HG03139 (cell line): Measurements from ENCODE around the gene LRPAP1.

Experiments
- ATAC-seq: cut with Tn5 transposase; IDR thresholded peaks from one replicate; pipeline ENCODE4 v1.9.1; 2021; ENCODE audit not compliant: unreplicated experiment

The LRPAP1 gene

DNA sequence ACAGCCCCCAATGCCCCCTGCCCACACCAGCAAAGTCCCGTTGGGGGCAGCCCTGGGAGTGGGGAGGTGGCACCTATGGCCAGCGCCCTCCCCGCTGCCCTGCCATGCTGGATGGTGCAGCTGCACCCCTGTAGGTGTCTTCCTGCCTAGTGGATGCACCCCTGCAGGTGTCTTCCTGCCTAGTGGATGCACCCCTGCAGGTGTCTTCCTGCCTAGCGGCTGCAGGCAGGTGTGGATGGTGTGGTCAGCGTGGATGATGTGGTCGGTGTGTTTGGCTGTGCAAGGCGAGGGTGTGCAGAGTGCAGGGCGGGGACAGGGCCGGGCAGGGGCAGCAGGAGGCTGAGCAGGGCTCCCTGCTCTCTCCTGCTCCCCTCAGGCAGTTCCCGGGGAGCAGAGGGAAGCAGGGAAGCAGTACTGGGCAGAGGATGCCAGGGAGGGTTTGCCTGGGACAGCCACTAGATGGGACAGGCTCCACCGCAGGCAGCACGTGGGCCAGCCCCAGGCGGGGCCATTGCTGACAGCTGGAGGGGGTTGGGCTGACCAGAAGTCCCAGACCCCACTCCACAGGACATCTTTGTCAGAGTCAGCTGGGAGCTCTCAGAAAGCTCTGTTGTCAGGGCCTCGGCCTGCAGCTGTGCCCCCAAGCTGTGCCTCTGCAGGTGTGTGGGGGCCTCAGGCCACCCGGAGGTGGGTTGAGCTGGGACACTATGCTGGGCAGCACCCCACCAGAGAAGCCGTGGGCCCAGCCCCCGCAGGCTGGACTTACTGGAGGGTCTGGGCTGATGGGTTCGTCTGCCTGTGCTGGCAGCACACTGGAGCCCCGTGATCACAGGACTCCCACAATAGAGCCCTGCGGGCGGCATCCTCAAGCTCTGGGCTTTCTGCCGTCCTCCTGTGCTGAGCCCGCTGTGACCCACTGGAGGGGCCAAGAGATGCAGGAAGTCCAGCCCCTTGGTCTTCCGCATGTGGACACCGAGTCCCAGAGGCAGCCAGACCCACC, 45.4 kb downstream of the LRPAP1 start:
- ATAC-seq, result no peak

DNA sequence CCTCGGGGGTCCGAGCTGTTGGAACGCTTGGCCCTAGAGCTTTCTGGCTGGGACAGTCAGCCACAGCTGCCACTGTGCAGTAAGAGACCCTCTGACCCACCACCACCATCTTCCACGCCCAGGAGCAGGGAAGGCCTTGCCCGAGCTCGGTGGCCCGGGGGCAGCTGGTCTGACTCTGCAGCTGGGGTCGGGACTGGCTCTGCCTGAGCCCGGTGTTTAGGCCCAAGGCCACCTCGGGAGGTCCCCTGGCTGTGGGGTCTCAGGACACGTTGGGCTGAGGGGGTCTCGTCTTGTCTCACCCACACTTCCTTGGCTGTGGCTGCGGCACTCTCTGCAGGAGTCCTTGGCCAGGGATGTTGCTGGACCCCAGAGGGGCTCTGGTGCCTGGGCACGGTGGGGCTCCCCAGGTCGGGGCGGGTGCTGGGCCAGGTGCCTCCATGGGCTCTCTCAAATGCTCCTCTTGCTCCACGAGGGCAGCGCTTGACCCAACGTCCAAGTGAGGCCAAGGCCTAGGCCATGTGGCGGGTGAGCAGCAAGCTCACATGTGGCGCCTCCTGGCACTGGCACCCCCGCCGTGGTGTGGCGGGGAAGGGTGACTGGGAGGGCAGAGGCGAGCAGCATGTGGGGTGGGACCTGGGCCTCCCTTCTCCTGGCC, 46.2 kb downstream of the LRPAP1 start:
- no peak for ATAC-seq

DNA sequence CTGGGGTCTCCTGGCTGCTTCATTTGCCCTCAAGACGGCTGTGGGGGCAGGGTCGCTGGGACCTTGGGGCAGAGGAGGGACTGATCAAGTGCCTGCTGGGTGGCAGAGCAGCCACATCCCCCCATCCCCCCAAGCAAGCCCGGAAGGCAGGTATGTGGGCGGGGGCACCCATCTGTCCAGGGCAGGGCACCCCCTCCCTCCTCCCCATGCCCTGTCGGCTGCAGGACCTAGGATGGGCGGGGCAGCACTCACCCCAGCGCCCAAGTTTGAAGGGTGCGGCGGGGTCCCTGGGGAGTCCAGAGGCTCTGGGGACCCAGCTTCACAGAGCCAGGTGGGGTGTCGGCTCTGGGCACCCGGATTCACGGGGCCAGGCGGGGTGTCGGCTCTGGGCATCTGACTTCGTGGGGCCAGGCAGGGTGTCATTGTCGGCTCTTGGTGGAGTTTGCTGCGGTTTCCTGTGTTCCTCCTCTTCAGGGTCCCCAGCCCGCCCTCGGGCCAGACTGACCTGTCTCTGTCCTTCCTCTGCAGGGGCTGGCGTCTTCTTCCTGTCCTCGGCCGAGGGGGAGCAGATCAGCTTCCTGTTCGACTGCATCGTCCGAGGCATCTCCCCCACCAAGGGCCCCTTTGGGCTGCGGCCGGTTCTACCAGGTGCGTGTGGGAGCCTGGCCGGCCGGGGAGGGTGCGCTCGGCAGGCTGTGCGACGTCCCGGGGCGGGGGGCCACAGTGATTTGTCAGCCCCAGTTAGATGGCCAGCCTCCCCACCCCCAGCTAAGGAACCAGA, 47.0 kb downstream of the LRPAP1 start:
- ATAC-seq, result no peak

DNA sequence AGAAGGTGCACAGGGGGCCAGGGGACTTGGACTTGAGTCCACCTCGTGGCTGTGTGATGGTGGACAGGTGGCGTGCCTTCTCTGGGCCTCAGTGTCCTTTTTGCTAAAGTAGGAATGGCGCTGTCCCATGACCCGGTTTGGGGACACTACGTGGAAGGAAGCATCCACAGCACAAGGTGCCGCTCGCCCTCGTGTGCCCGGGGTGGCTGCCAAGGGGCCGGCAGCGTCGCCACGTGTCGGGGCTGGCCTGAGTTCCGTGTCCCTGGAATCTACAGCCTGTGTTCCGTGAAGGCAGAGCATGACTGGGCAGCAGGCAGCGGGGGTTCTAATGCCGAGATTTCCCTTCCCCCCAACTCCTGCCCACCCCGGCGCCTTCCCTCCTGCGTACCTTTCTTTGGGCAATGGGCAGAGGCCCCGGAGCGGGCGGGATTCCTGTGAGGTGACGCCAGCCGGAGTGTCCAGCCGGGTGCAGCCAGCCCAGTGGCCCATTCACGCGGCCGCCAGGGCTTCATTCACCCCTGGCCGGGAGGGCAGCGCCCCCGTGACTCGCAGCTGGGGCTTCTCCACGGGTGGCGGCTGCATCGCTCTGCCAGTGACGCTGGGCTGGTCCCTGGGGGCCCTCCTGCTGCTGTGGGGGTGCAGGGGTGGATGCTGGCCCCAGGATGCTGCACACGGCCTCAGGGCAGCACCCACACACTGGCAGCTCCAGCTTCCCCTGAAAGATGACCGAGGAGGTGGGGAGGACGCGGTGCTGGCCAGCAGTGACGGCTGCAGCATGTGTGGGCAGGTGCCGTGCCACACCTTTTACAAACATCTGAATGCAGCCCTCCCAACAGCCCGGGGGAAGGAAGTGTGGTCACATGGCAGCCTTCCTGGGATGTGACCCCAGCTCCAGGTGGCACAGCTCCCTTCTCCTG, 47.9 kb downstream of the LRPAP1 start:
- no peak for ATAC-seq

DNA sequence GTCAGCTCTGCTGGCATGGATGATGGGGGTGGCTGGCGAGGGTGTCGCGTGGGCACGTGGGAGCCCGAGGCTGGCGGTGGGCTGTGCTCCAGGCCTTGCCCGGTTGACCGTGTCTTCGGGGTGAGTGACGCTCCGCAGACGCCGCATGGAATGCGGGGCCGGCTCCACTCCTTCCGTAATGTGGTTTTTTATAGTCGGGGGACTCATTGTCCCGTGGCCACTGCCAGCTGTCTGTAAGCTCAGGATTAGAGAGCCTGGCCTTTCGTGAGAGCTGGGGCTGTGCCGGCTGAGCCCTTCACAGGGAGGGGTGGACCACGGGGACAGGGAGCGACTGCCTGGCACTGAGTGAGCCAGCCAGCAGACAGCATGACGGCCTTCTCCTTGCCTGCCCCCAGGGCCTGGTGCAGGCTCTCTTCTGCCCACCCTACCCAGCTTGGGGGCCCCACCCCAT, 48.7 kb downstream of the LRPAP1 start:
- ATAC-seq, result no peak

DNA sequence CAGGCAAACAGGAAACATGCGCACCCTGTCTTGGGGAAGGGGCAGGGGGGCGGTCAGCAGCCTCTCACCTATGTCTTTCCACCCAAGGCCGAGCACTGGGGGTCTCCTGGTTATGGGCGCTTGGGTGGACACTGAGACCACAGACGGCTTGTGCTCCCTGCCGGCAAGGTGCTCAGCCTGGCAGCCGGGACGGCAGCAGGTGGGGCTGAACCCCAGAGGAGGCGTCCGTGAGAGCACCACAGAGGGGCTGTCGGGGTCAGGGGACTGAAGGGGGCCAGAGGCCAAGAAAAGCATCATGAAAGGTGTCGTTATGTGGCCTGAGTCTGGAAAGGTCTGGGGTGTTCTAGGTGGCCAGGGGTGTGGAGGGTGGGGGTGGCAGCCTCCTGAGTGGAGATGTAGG, 49.5 kb downstream of the LRPAP1 start:
- no peak for ATAC-seq

DNA sequence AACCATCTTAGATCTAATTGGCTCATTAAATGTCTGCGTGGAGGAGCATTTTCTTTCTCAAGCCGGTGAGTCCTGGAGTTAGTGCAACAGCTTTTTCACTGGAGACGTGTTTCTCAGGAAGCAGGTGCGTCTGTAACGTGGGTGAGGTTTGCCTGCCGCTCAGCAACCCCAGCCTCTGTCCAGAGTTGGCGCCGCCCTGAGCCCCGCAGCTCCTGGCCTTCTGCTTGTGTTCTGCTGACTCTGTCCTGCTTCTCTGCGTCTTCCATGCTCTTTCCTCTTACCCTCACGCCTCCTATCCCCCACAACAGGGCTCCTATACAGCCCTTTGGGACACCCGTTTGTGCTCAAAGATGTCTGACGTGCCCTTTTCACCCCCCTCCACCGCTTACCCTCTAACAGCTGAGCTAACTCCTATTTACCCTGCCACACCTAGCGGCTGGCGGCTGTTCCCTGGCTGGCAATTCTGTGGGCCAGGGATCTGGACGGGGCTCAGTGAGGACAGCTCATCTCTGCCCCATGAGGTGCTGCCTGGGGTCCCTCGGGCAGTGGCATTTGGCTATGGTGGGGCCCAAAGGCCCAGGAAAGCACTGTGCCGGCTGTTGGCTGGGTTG, 50.3 kb downstream of the LRPAP1 start:
- ATAC-seq, result no peak

DNA sequence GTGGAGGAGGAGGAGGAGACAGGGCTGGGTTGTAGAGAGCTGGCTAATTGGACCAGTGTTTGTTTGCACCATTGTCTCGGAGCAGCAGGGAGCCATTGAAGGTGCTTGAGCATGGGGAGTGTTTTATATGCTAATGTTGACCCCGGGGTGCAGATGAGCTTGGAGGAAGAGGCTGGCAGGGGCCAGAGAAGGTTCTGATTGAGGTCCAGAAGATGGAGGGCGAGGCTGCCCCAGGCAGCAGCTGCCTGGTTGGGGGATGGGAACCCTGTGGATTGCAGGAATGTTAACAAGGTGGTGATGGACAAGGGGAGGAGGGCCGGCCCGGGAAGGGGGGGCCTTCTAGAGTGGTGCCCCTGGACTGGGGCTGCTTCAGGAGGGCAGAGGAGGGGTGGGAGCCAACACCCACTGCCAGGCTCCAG, 51.1 kb downstream of the LRPAP1 start:
- ATAC-seq, result no peak

DNA sequence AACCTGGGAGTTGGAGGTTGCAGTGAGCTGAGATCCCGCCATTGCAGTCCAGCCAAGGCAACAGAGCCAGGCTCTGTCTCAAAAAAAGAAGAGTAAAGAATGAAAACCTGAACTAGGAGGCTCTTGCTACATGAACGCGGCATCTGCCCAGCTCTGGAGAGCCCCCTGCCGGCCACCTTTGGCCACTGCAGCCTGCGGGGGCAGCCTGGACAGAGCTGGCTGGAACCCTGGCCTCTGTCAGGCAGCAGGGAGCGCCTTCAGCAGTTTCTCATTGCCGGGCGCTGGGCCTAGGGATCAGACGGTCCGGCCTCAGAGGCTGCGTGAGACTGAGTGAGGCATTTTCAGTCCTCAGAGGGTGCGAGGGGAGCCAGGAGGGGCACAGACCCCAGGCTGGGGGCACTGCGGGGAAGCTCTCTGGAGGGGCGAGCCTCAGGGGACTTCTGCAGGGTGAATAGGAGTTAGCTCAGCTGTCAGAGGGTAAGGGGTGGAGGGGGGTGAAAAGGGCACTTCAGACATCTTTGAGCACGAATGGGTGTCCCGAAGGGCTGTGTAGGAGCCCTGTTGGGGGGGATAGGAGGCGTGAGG, 51.6 kb downstream of the LRPAP1 start:
- ATAC-seq, result no peak

DNA sequence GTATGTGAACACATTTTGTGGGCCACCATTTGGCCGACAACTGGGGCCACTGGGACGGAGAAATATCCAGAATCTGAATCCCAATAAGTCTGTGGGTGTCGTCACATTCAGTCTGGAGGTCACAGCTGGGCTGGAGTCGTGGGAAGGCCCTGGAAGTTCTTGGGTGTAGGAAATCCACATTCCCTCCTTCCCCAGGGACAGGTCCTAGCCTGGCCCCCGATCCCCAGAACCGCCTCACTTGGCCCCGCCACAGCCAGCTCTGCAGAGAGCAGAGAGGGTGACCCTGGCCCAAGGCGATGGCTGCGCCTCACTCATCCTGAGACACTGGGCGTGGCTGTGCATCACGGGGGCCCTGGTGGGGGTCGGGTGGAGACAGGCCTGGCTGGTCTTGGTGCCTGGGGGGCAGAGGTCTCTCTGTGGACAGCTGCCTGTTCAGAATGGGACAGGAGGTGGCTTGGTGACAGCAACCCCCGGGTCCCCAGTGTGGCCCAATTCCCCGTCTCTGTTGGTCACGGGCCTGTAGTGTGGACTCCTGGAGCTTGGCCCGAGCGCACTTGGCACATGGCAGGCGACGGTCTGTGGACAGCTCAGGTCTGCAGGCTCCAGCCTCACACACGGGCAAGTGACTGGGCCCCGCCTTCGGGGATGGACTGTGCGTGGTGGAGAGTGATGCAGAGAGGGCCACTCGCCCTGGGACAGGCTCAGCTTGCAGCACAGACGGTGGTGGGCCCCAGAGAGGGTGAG, 52.7 kb downstream of the LRPAP1 start:
- ATAC-seq, result no peak

DNA sequence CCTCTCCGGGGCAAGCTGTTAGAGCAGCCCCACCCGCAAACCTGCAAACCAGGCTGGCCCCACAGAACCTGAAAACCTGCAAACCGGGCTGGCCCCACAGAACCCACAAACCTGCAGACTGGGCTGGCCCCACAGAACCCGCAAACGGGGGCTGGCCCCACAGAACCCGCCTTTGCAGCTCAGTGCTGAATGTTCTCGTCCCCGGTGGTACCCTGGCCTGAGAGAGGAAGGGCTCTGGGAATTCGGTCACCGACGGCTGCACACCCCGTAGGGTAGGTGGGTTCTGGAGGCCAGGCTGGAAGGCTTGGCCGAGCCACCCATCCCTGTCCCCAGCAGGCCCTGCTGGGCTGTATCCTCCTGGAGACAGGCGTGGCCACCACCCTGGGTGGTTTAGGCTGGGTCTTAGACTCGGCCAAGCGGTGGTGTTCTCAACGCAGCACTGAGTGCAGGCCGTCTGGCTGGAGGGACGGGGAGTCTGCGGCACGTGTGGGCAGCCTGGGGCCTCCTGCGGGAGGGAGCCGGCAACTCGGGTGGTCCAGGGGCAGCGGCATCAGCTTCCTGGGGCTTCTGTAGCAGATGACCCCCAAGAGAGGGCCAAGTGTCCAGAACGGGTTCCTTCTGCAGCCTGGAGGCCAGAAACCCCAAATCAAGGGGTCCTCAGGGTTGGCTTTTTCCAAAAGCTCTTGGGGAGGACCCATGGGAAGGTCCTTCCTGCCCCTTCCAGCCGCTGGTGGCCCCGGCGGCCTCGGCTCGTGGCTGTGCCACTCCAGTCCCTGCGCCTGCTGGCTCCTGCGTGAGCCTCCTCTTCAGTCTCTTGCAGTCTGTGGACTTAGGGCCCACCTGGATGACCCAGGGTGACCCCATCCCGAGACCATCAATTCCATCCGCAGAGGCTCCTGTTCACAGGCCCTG, 53.5 kb downstream of the LRPAP1 start:
- ATAC-seq, result no peak

DNA sequence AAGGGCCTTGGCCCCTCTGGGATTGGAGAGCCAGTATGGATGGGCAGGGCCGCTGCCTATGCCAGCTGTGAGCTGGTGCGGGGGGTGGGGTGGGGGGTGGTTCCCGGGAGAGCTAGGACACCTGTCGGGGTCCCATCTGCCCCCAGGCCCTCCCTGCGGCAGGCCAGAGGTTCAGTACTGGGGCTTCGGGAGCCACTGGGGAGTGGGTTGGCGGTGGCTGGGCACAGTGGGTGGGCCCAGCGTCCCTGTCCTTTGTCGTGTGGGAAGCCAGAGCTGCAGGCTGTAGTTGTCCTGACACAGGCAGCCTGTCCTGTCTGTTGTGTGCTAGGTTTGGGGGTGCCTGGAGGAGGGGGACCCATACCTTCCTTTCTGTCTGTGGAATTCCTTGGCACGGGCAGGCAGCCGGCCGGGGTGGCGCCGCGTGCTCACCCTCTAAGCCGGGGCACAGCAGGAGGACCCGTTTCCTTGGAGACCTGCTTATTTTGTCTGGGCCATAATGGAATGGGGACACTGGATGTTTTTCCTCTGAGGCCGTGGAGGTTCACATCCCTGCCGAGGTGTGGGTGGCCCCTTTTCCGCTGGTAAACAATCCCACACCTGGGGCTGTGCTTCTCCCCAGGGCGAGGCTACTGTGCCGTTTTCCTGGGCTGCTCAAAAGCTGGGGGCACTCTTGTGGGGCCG, 54.3 kb downstream of the LRPAP1 start:
- ATAC-seq, result no peak

DNA sequence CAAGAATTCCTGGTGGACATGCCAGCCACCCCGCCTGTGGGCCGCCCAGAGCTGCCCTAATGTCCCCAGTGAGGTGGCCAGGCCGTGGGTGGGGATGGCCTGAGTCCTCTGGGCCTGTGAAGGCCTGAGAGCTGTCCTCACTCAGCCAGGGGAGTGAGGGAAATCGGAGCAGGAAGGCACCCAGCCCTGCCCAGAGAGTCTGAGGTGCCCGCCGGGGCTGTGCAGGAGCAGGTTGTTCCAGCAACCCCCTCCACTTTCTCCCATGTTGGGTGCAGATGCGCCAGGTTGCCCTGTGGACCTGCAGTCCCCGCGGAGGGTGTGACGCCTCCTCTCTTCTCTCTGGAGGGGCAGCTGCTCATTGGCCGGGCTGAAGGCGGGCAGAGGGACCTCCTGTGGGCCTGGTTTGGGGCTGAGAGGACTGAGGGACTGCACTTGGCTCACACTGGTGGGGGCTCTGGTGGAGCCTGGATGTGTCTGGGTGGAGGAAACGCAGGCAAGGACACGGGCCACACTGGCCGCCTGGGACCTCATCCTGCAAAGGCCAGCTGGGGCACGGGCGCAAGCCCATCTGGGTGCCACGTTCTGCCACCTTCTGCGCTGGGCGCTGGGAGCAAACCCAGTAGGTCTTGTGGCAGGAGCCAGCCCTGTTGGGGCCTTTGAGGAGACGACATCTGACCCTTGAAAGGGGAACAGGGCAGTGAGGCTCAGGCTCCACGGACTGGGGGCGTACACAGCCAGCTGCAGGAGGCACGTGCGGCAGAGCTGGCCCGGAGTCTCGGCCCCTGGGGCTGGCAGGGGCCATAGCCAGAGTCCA, 55.1 kb downstream of the LRPAP1 start:
- ATAC-seq, result no peak

DNA sequence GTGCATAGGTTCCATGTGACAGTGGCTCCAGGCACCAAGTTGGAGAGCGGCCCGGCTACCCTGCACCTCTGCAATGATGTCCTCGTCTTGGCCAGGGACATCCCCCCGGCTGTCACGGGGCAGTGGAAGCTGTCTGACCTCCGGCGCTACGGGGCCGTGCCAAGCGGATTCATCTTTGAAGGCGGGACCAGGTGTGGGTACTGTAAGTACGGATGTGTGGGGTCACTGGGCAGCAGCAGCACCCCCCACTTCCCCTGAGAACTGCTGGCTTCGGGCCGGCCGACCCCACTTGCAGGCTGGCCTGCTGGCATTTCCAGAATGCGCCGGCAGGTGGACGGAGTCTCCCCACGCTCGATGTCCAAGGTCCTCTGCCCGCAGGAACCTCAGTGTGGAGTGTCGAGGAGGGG, 55.9 kb downstream of the LRPAP1 start:
- ATAC-seq, result no peak

DNA sequence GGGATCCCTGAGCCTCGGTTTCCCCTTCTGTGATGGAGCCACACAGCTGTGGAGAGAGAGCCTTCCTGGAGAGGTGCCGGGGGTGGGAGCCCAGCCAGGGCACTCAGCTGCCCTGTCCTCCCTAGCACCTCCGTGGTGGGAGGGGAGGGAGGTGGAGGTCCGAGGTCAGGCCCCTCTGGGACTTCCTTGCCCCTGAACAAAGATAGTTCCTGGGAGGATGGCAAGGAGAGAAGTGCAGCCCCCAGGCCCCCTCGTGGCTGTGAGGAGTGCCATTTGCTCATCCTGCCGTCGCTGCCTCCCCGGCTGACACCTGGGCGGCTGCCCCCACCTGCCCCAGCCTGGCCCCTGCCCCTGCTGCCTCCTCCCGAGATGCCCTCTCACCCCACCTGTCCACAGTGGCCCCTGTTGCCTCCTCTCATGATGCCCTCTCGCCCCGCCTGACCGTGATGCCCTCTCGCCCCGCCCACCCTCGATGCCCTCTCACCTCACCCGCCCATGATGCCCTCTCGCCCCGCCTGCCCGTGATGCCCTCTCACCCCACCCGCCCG, 56.4 kb downstream of the LRPAP1 start:
- no peak for ATAC-seq

DNA sequence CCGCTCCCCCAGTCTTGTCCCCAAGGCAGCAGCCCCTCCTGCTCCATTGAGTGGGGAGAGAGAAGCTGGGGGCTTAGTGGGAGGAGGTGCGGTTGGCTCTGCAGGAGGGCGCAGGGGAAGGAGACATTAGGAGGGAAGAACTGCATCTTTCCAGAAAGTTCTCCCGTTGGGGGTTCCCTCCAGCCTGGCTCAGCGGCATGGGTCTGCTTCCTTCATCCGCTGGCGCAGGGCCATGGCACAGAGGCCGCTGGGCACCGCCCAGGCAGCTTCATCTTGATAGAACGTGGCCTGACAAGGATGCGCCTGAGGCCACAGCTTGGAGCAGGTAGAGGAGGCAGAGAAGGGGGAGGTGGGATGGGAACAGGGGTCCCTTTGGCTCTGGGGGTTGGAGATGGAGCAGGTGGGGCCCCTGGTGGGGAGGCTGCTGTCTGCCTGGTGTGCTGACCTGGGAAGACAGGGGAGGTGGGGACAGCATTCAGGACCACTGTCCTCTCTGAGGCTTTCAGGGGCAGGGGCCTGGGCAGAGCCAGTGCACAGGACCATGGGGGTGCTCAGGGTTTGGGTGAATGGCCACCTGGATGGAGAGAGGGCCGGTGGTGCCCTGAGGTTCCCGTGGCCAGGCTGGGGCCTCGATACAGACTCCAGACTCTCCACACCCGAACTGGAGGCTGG, 57.0 kb downstream of the LRPAP1 start:
- ATAC-seq, result no peak
